ENCODE results near the gene RAD51B. TPM values are rescaled to one million over a fixed set of nuclear protein-coding genes. Genes with fewer than 3 reads are reported as not detected.
"Not testable (repeated sequence)": the region's sequence is repeated elsewhere in the genome, so short reads cannot be mapped to it uniquely, and the experiment has no call there.

Gene RAD51B
- total and polyA plus RNA-seq, 9 of the 15 experiments (the other 6 are each of a cell fraction or from before 2014, with no cell fraction given), result 8.5 to 17.3 (median 11.3) TPM

DNA sequence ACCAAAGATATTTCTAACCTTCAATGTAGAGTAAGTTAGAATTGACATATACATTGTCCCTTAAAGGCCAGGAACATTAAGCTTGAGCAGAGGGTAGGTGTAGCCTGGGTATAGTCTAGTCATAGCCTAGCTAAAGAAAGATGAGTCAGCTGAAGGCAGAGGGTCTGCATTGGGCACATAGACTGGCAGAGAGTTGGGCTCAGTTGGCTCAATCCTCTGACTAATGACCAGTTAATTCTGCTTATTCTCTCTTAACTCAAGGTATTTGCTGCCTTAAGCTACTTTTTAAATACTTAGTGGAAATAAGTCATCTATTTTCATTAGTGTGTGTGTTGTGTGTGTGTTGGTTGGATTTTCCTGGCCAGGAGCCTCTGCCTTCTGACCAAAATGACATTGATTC is 467.1 kb downstream of the RAD51B start (continued):
- no peak for TF ChIP-seq TCF3 (CRISPR knock-in tag; IDR thresholded peaks at IDR 0.05)
- TF ChIP-seq MYBL2 (IDR thresholded peaks at IDR 0.05; ENCODE audit: low read depth), result no peak
- TF ChIP-seq MYBL2 (CRISPR knock-in tag; IDR thresholded peaks at IDR 0.05; ENCODE audit: borderline replicate concordance), result no peak

GRCh38 chr14:68289452-68289851 is 469.9 kb downstream of the RAD51B start:
- intact Hi-C loops (cut with micrococcal nuclease); H3K4me3 ChIP-seq; in situ Hi-C loops (cut with MboI); BruUV-seq (replicated peaks); H3K36me3 ChIP-seq (ENCODE audit: control insufficient read depth, insufficient read depth, low read length); H3K27me3 ChIP-seq (ENCODE audit: control insufficient read depth in 2 of 2, insufficient read depth in 2 of 2, low read length in 2 of 2); ATAC-seq; H3K9me1 ChIP-seq (ENCODE audit: control insufficient read depth, insufficient read depth, low read length); H3K4me2 ChIP-seq (ENCODE audit: insufficient read depth, low read length); CTCF ChIA-PET (ENCODE audit: low intra/inter-chr PET ratio); H3K79me2 ChIP-seq (ENCODE audit: control insufficient read depth, insufficient read depth, low read length); H4K20me1 ChIP-seq (replicated peaks; ENCODE audit: control insufficient read depth, insufficient read depth, low read length); FAIRE-seq; H3K9me3 ChIP-seq (replicated peaks; ENCODE audit: control insufficient read depth, insufficient read depth, low read depth, low read length); H3K9ac ChIP-seq (ENCODE audit: insufficient read depth in 1 of 2, low read depth in 2 of 2, low read length in 2 of 2); DNase-seq (ENCODE audit: extremely low read depth in 1 of 4, low spot score in 3 of 4); H3K27ac ChIP-seq (ENCODE audit: extremely low read depth, low read depth, low read length); H2AFZ ChIP-seq (ENCODE audit: low read depth, low read length): not testable (repeated sequence)
- TF ChIP-seq ZNF121 (CRISPR knock-in tag; conservative IDR thresholded peaks at IDR 0.05), result peak; percentile 68
- POLR2A ChIA-PET, result interaction anchor here (0.6 kb wide), 1 partner anchor 104 kb away, joined by 4 read pairs; no protein-coding TSS in a partner anchor
- H3K4me1 ChIP-seq (replicated peaks in 1 of 2; ENCODE audit: control insufficient read depth in 2 of 2, insufficient read depth in 2 of 2, low read length in 2 of 2), result peaks cover 0 to 31% of the 10 kb centered on the region in 2 experiments; a peak in 3 of 5 replicates
- WGBS (ENCODE audit: insufficient coverage, low coverage, missing lambda C conversion rate), result 56% methylated on average over 2 of the region's 3 CpGs

- WGBS (ENCODE audit: insufficient coverage, low coverage, missing lambda C conversion rate), result 37% methylated on average over 2 of the region's 2 CpGs
- ATAC-seq (peak; percentile 27; the same call in 2 of the 3 replicates), FAIRE-seq (peak; percentile 54), DNase-seq (ENCODE audit: extremely low read depth in 1 of 4, low spot score in 3 of 4) (peak in 2 of 4 experiments; percentile 17 to 39)
- H3K9me3 ChIP-seq (replicated peaks; ENCODE audit: control insufficient read depth, insufficient read depth, low read depth, low read length), result no peaks in the 10 kb centered on the region
- no peak overlapping the region for H3K4me2 ChIP-seq (ENCODE audit: insufficient read depth, low read length)
- no peaks in the 10 kb centered on the region for H3K79me2 ChIP-seq (ENCODE audit: control insufficient read depth, insufficient read depth, low read length)
- H3K9ac ChIP-seq (ENCODE audit: insufficient read depth in 1 of 2, low read depth in 2 of 2, low read length in 2 of 2), result no peak overlapping the region
- 0 out of 2 replicates have a peak overlapping the region, but pooled peaks have one; percentile 28 for H2AFZ ChIP-seq (ENCODE audit: low read depth, low read length)
- in situ Hi-C loops (cut with MboI) (no loop called here), intact Hi-C loops (cut with micrococcal nuclease) (loop anchor here (10.0 kb wide), 1 partner anchor 113 kb away; no protein-coding TSS in a partner anchor)
- no peak overlapping the region for H3K4me3 ChIP-seq
- H3K27me3 ChIP-seq (ENCODE audit: control insufficient read depth in 2 of 2, insufficient read depth in 2 of 2, low read length in 2 of 2), result no peaks in the 10 kb centered on the region
- TF ChIP-seq CTBP1 (IDR thresholded peaks at IDR 0.05; ENCODE audit: borderline replicate concordance) (0 out of 2 replicates have a peak, but pooled peaks have one; percentile 14), NRF1 (conservative IDR thresholded peaks at IDR 0.05 in 1 of 2, IDR thresholded peaks at IDR 0.05 in 1 of 2) (no peak), ZNF324 (CRISPR knock-in tag; IDR thresholded peaks at IDR 0.05) (no peak), SMARCA4 (IDR thresholded peaks at IDR 0.05) (no peak), TCF15 (CRISPR knock-in tag; IDR thresholded peaks at IDR 0.05) (no peak), GABPA (tag; conservative IDR thresholded peaks at IDR 0.05; ENCODE audit: low read depth) (no peak)
- no peak overlapping the region for H3K27ac ChIP-seq (ENCODE audit: extremely low read depth, low read depth, low read length)
- BruUV-seq (replicated peaks), result no TSS peak
- ChIA-PET CTCF (ENCODE audit: low intra/inter-chr PET ratio) (no interaction called here), POLR2A (interaction anchor here (0.9 to 1.5 kb wide), 2 partner anchors 11 to 502 kb away, joined by 3 to 5 read pairs; partner anchors contain the start of gene ZFP36L1)
- no peaks in the 10 kb centered on the region for H3K36me3 ChIP-seq (ENCODE audit: control insufficient read depth, insufficient read depth, low read length)
- no peaks in the 10 kb centered on the region for H4K20me1 ChIP-seq (replicated peaks; ENCODE audit: control insufficient read depth, insufficient read depth, low read length)
- H3K9me1 ChIP-seq (ENCODE audit: control insufficient read depth, insufficient read depth, low read length), result no peaks in the 10 kb centered on the region
- peaks cover 0 to 45% of the 10 kb centered on the region in 2 experiments; a peak in 3 of 5 replicates for H3K4me1 ChIP-seq (replicated peaks in 1 of 2; ENCODE audit: control insufficient read depth in 2 of 2, insufficient read depth in 2 of 2, low read length in 2 of 2)
Observed at GRCh38 chr14:68291820-68292219, 472.2 kb downstream of the RAD51B start.

All from K562 (cell line).